Upper lobe of left lung (tissue), 6 donors: ENCODE results near the gene SUSD6. TPM values are rescaled to one million over a fixed set of nuclear protein-coding genes. Genes with fewer than 3 reads are reported as not detected.
A peak's percentile ranks its signal among the peaks of the same experiment; 100 is the strongest.
"Not testable (repeated sequence)": the region's sequence is repeated elsewhere in the genome, so short reads cannot be mapped to it uniquely, and the experiment has no call there.

Experiments
- ATAC-seq, 2 donors: fragments of 200-7000 bp; cut with Tn5 transposase; one replicate each; pipeline ENCODE4 v1.9.1; 2022; ENCODE audit warnings: mild to moderate bottlenecking in 2 of 2, moderate library complexity in 2 of 2; ENCODE audit not compliant: low FRiP score in 2 of 2
- DNase-seq, 2 donors: peaks; one replicate each; pipeline ENCODE4 v3.0.0-alpha.2; 2019 to 2020
- H3K27ac ChIP-seq, 4 donors: fragments of 200-600 bp; sonication (generic); one replicate each; pipeline ENCODE4 v1.5.1; 2016 to 2019
- H3K27me3 ChIP-seq, 4 donors: fragments of 200-600 bp; sonication (generic); one replicate each; pipeline ENCODE4 v1.5.1; 2017 to 2019
- H3K36me3 ChIP-seq, 4 donors: fragments of 200-600 bp; sonication (generic); one replicate each; pipeline ENCODE4 v1.5.1; 2016 to 2019
- H3K4me1 ChIP-seq, 4 donors: fragments of 200-600 bp; sonication (generic); one replicate each; pipeline ENCODE4 v1.5.1; 2018 to 2019
- H3K4me3 ChIP-seq, 4 donors: fragments of 200-600 bp; sonication (generic); one replicate each; pipeline ENCODE4 v1.5.1; 2017 to 2019; ENCODE audit warnings: mild to moderate bottlenecking in 2 of 4, moderate library complexity in 1 of 4
- H3K9me3 ChIP-seq, 4 donors: fragments of 200-600 bp; sonication (generic); one replicate each; pipeline ENCODE4 v1.5.1; 2018 to 2019
- EP300 ChIP-seq, 4 donors: sonication (generic); formaldehyde crosslinking; IDR thresholded peaks; one replicate each; pipeline ENCODE4 v1.5.1; 2017; ENCODE audit warnings: antibody characterized with exemption in 4 of 4, control low read depth in 2 of 4
- POLR2A ChIP-seq, 4 donors: fragments of 450-650 bp; IDR thresholded peaks; one replicate each; pipeline ENCODE4 v1.5.1; 2016 to 2017; ENCODE audit warnings: antibody characterized with exemption in 4 of 4, mild to moderate bottlenecking in 2 of 4
- POLR2AphosphoS5 ChIP-seq, 2 donors: sonication (generic); formaldehyde crosslinking; IDR thresholded peaks; one replicate each; pipeline ENCODE4 v1.5.1; 2017; ENCODE audit warnings: antibody characterized with exemption in 2 of 2
- WGBS, 2 donors: methylation state at CpG; one replicate each; pipeline ENCODE4 v1.1.5; 2017 to 2018; 5-methylcytosine and 5-hydroxymethylcytosine counted together
- total RNA-seq, 6 donors: library from RNA; depleted of rRNA in 4 of 6; stranded (reverse); fragments of >200 nt in 4 of 6; gene quantifications; one replicate each; pipeline versions ENCODE4 v1.1.0 to v1.2.1, GENCODE V29; 2016 to 2021
- TF ChIP-seq, protein P1 (sequence below), 6 experiments: fragments of 450-650 bp in 4 of 6; fragments of 200-600 bp in 2 of 6; sonication (generic) in 2 of 6; IDR thresholded peaks; one replicate each; pipeline ENCODE4 v1.5.1; 2016 to 2019; ENCODE audit warnings: antibody characterized with exemption in 6 of 6
- donor health status: DM: no; HTN: no; CAD: no; lungs with moderate emphysema.
- donor health status: DM: no; HTN: yes; CAD: no; lungs with severe emphysema.

The SUSD6 gene
- total RNA-seq, 6 donors from 2014 or later, result 63.4 to 90.4 (median 81.6) TPM

GRCh38 chr14:69644814-69645213 lies 33.4 kb downstream of the SUSD6 start:
- DNase-seq (no peak), ATAC-seq (peak in 1 of 2 donors; percentile 13)
- no peaks in the 10 kb centered on the region for H3K9me3 ChIP-seq
- TF ChIP-seq POLR2AphosphoS5 (IDR thresholded peaks at IDR 0.05) (no peak), POLR2A (IDR thresholded peaks at IDR 0.05) (no peak), EP300 (IDR thresholded peaks at IDR 0.05) (no peak)
- TF ChIP-seq, protein P1, sequence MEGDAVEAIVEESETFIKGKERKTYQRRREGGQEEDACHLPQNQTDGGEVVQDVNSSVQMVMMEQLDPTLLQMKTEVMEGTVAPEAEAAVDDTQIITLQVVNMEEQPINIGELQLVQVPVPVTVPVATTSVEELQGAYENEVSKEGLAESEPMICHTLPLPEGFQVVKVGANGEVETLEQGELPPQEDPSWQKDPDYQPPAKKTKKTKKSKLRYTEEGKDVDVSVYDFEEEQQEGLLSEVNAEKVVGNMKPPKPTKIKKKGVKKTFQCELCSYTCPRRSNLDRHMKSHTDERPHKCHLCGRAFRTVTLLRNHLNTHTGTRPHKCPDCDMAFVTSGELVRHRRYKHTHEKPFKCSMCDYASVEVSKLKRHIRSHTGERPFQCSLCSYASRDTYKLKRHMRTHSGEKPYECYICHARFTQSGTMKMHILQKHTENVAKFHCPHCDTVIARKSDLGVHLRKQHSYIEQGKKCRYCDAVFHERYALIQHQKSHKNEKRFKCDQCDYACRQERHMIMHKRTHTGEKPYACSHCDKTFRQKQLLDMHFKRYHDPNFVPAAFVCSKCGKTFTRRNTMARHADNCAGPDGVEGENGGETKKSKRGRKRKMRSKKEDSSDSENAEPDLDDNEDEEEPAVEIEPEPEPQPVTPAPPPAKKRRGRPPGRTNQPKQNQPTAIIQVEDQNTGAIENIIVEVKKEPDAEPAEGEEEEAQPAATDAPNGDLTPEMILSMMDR (IDR thresholded peaks at IDR 0.05), result no peak
- H3K4me3 ChIP-seq, result no peak overlapping the region
- no peaks in the 10 kb centered on the region for H3K36me3 ChIP-seq
- H3K27ac ChIP-seq, result peak overlapping the region; percentile 54 to 83 (median 76)
- H3K27me3 ChIP-seq, result no peaks in the 10 kb centered on the region
- peaks cover 59 to 73% (median 62%) of the 10 kb centered on the region in 4 donors for H3K4me1 ChIP-seq
- 52 to 63% methylated on average over 1 of the region's 1 CpG for WGBS, 2 donors

DNA sequence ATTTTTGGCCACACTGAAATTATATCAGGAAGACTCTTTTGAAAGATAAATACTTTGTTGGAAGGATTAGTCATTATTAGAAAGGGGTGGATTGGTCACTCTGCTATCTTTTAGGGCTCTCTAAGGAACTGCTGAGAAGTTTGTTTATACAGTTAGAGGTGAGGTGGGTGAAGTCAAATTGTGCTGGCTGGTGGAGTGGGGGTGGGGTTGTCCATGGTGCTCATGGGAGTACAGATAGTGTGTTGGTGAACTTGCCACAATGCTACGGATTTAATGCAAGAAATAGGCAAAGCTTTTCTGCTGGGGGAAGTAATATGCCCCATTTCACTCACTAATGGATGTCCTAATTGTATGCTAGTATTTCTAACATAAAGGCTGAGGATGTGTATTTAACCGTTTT lies 35.8 kb downstream of the SUSD6 start:
- no peak overlapping the region for H3K4me3 ChIP-seq
- no peak for ATAC-seq

DNA sequence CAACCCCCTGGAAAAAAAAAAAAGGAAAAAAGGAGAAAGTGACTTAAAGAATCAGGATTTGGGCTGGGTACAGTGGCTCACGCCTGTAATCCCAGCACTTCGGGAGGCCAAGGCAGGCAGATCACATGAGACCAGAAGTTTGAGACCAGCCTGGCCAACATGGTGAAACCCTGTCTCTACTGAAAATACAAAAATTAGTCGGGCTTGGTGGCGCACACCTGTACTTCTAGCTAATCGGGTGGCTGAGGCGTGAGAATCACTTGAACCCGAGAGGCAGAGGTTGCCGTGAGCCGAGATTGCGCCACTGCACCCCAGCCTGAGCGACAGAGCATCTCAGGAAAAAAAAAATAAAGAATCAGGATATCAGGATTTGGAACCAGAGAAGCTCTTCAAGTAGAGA lies 36.2 kb downstream of the SUSD6 start:
- not testable (repeated sequence) for DNase-seq, H3K27me3 ChIP-seq, H3K4me3 ChIP-seq, H3K36me3 ChIP-seq, H3K9me3 ChIP-seq, ATAC-seq
- H3K4me1 ChIP-seq, result peaks cover 87 to 100% (median 89%) of the 10 kb centered on the region in 4 donors
- H3K27ac ChIP-seq, result peak overlapping the region; percentile 38 to 88 (median 80)
- 78 to 82% methylated on average over 11 of the region's 11 CpGs for WGBS, 2 donors

More for the DNA sequence above, 35.8 kb downstream of the SUSD6 start:
- Histone ChIP-seq H3K36me3 (no peaks in the 10 kb centered on the region), H3K27me3 (no peaks in the 10 kb centered on the region), H3K4me1 (peaks cover 83 to 97% (median 86%) of the 10 kb centered on the region in 4 donors), H3K9me3 (no peaks in the 10 kb centered on the region), H3K27ac (peak overlapping the region; percentile 38 to 88 (median 80))
- TF ChIP-seq POLR2AphosphoS5 (IDR thresholded peaks at IDR 0.05) (no peak), EP300 (IDR thresholded peaks at IDR 0.05) (no peak), POLR2A (IDR thresholded peaks at IDR 0.05) (no peak)
- TF ChIP-seq, protein P1 (IDR thresholded peaks at IDR 0.05), result no peak
- 64 to 77% methylated on average over 2 of the region's 2 CpGs for WGBS, 2 donors
- DNase-seq, result peak in 1 of 2 donors; percentile 63

- no peak for ATAC-seq
- Histone ChIP-seq H3K27ac (peak overlapping the region; percentile 71 to 88 (median 80)), H3K4me3 (no peak overlapping the region), H3K9me3 (no peaks in the 10 kb centered on the region), H3K27me3 (no peaks in the 10 kb centered on the region), H3K36me3 (no peaks in the 10 kb centered on the region), H3K4me1 (peaks cover 88 to 100% (median 89%) of the 10 kb centered on the region in 4 donors)
- WGBS, 2 donors, result 21 to 37% methylated on average over 6 of the region's 6 CpGs
- no peak for DNase-seq
- TF ChIP-seq POLR2A (IDR thresholded peaks at IDR 0.05) (no peak), POLR2AphosphoS5 (IDR thresholded peaks at IDR 0.05) (no peak), EP300 (IDR thresholded peaks at IDR 0.05) (no peak)
- TF ChIP-seq, protein P1 (IDR thresholded peaks at IDR 0.05), result no peak
These were observed 37.4 kb downstream of the SUSD6 start for GRCh38 chr14:69648480-69649451.

GRCh38 chr14:69650948-69651369 lies 39.6 kb downstream of the SUSD6 start:
- TF ChIP-seq, protein P1 (IDR thresholded peaks at IDR 0.05), result no peak
- TF ChIP-seq EP300 (IDR thresholded peaks at IDR 0.05) (peak in 1 of 4 donors; percentile 14), POLR2A (IDR thresholded peaks at IDR 0.05) (no peak), POLR2AphosphoS5 (IDR thresholded peaks at IDR 0.05) (no peak)
- H3K27ac ChIP-seq, result peak overlapping the region; percentile 71 to 88 (median 84)
- H3K4me3 ChIP-seq, result no peak overlapping the region
- WGBS, 2 donors, result 42 to 48% methylated on average over 2 to 3 of the region's 3 CpGs
- no peak for DNase-seq
- no peaks in the 10 kb centered on the region for H3K36me3 ChIP-seq
- no peaks in the 10 kb centered on the region for H3K27me3 ChIP-seq
- H3K9me3 ChIP-seq, result no peaks in the 10 kb centered on the region
- H3K4me1 ChIP-seq, result peaks cover 78 to 100% (median 87%) of the 10 kb centered on the region in 4 donors
- peak; percentile 9 to 42 for ATAC-seq
